ENCODE data around the gene HGS. TPM values are rescaled to one million over a fixed set of nuclear protein-coding genes. Genes with fewer than 3 reads are reported as not detected.

HGS gene
- total and polyA plus RNA-seq, 2 of the 8 experiments (the other 6 are each of a cell fraction or from before 2014, with no cell fraction given) = 80.8 to 99.7 TPM

- TF ChIP-seq CHD7 (IDR thresholded peaks at IDR 0.05; ENCODE audit: insufficient replicate concordance, low read length) (no peak), RNF2 (IDR thresholded peaks at IDR 0.05; ENCODE audit: borderline replicate concordance, low read depth, low read length, missing control alignments, poor library complexity, severe bottlenecking) (no peak), TCF12 (IDR thresholded peaks at IDR 0.05; ENCODE audit: low read depth, low read length) (no peak), POLR2AphosphoS5 (IDR thresholded peaks at IDR 0.05; ENCODE audit: low read depth, low read length) (no peak), CHD1 (IDR thresholded peaks at IDR 0.05; ENCODE audit: low read depth, low read length) (no peak), ATF2 (IDR thresholded peaks at IDR 0.05; ENCODE audit: low read length) (no peak), TEAD4 (IDR thresholded peaks at IDR 0.05; ENCODE audit: low read depth, low read length) (no peak)
Measured at GRCh38 chr17:81648013-81648706, 35.7 kb upstream of the HGS start (continued).

Measured in H1 (cell line).